HCT116 (cell line): ENCODE data around the gene DACT3. TPM values are rescaled to one million over a fixed set of nuclear protein-coding genes. Genes with fewer than 3 reads are reported as not detected.
A peak's percentile ranks its signal among the peaks of the same experiment; 100 is the strongest.

Experiments
- ATAC-seq: fragments of 200-7000 bp; cut with Tn5 transposase; 2 replicates; pipeline ENCODE4 v1.9.1; 2020; ENCODE audit warnings: mild to moderate bottlenecking, moderate library complexity
- BruUV-seq: library from RNA; stranded (reverse); fragments of 400-500 nt; replicated peaks from 2 replicates; lab custom pipeline; 2021; lab: Mats Ljungman, UMichigan
- CTCF ChIA-PET: fragments of 300-600 bp; sonication (Branson Sonifier 250); formaldehyde crosslinking; loops from one replicate; lab custom pipeline; 2021; ENCODE audit warnings: antibody characterized with exemption; lab: Charles Lee
- POLR2A ChIA-PET: fragments of 300-600, 350-600 bp; sonication (Branson Sonifier 250); formaldehyde crosslinking; loops from one replicate; lab custom pipeline; 2021; ENCODE audit warnings: antibody characterized with exemption; lab: Charles Lee
- RAD21 ChIA-PET, 2 experiments: fragments of 300-600 bp; sonication (Branson Sonifier 250); formaldehyde crosslinking; loops; one replicate each; lab custom pipeline; 2023; ENCODE audit warnings: low total read pairs in 2 of 2; ENCODE audit not compliant: uncharacterized antibody in 2 of 2, unreplicated experiment in 2 of 2, low non-redundant PET in 1 of 2; lab: Charles Lee
- DNase-seq: peaks from one replicate; pipeline ENCODE4 v3.0.0-alpha.2; 2010; ENCODE audit warnings: low read depth, low spot score
- H2AFZ ChIP-seq: fragments of 200-600 bp; shearing (Covaris generic), sonication (generic); 2 replicates; pipeline ENCODE4 v1.6.1; 2017; ENCODE audit warnings: low read depth, mixed run types, mixed read lengths, antibody characterized with exemption, low read length; ENCODE audit not compliant: poor library complexity, severe bottlenecking
- H3K27ac ChIP-seq: 2 replicates; pipeline ENCODE4 v1.5.1; 2012; ENCODE audit warnings: low read depth, low read length
- H3K27me3 ChIP-seq: fragments of 200-600 bp; sonication (generic); 2 replicates; pipeline ENCODE4 v1.6.1; 2016; ENCODE audit warnings: mixed run types, low read length, mixed read lengths; ENCODE audit not compliant: insufficient read depth
- H3K36me3 ChIP-seq, 2 experiments: fragments of 200-500 bp in 1 of 2; fragments of 200-600 bp in 1 of 2; sonication (Bioruptor generic) in 1 of 2; sonication (generic) in 1 of 2; 2 replicates each; pipeline versions ENCODE4 v1.5.1 to v1.6.1; 2014 to 2016; ENCODE audit warnings: low read length in 2 of 2, inconsistent platforms in 1 of 2, mixed read lengths in 1 of 2, mixed run types in 1 of 2; ENCODE audit not compliant: insufficient read depth in 2 of 2, control insufficient read depth in 1 of 2
- H3K4me1 ChIP-seq, 2 experiments: fragments of 200-600 bp in 1 of 2; sonication (generic) in 1 of 2; 2 replicates each; pipeline versions ENCODE4 v1.5.1 to v1.6.1; 2012 to 2017; ENCODE audit warnings: low read length in 2 of 2, inconsistent platforms in 1 of 2, mild to moderate bottlenecking in 1 of 2, mixed read lengths in 1 of 2, mixed run types in 1 of 2, moderate library complexity in 1 of 2; ENCODE audit not compliant: insufficient read depth in 2 of 2, control insufficient read depth in 1 of 2
- H3K4me2 ChIP-seq: fragments of 200-600 bp; sonication (generic); 2 replicates; pipeline ENCODE4 v1.6.1; 2017; ENCODE audit warnings: mixed run types, low read length, mixed read lengths
- H3K4me3 ChIP-seq, 2 experiments: fragments of 200-600 bp in 1 of 2; sonication (generic) in 1 of 2; replicated peaks in 1 of 2; 2 replicates each; pipeline ENCODE4 v1.5.1; 2011 to 2016; ENCODE audit warnings: low read length in 2 of 2, control low read depth in 1 of 2, low read depth in 1 of 2, mild to moderate bottlenecking in 1 of 2, mixed read lengths in 1 of 2, mixed run types in 1 of 2
- H3K79me2 ChIP-seq: fragments of 200-600 bp; sonication (generic); 2 replicates; pipeline ENCODE4 v1.6.1; 2017; ENCODE audit warnings: mild to moderate bottlenecking, mixed run types, low read length, moderate library complexity, mixed read lengths; ENCODE audit not compliant: insufficient read depth
- H3K9ac ChIP-seq: fragments of 200-600 bp; sonication (generic); 2 replicates; pipeline ENCODE4 v1.6.1; 2016; ENCODE audit warnings: low read length, mixed read lengths
- H3K9me2 ChIP-seq: fragments of 200-600 bp; sonication (generic), shearing (Covaris generic); 2 replicates; pipeline ENCODE4 v1.6.1; 2017; ENCODE audit warnings: mixed run types, mild to moderate bottlenecking, moderate library complexity; ENCODE audit not compliant: insufficient read depth
- H3K9me3 ChIP-seq, 2 experiments: fragments of 200-500 bp in 1 of 2; fragments of 200-600 bp in 1 of 2; sonication (Bioruptor generic) in 1 of 2; sonication (generic) in 1 of 2; 2 replicates each; pipeline ENCODE4 v1.6.1; 2014 to 2017; ENCODE audit warnings: low read length in 2 of 2, mixed read lengths in 2 of 2, inconsistent platforms in 1 of 2, low read depth in 1 of 2, mild to moderate bottlenecking in 1 of 2, mixed run types in 1 of 2, moderate library complexity in 1 of 2; ENCODE audit not compliant: control insufficient read depth in 1 of 2, insufficient read depth in 1 of 2
- H4K20me1 ChIP-seq: fragments of 200-600 bp; sonication (generic), shearing (Covaris generic); 2 replicates; pipeline ENCODE4 v1.6.1; 2017; ENCODE audit warnings: mixed run types, mild to moderate bottlenecking, moderate library complexity; ENCODE audit not compliant: insufficient read depth
- ATF3 ChIP-seq: IDR thresholded peaks from 2 replicates; pipeline ENCODE4 v1.6.1; 2012
- CBX3 ChIP-seq: IDR thresholded peaks from 2 replicates; pipeline ENCODE4 v1.6.1; 2012; ENCODE audit warnings: low read depth
- CEBPB ChIP-seq: IDR thresholded peaks from 2 replicates; pipeline ENCODE4 v1.6.1; 2012; ENCODE audit warnings: low read depth
- CTCF ChIP-seq, 3 experiments: fragments of 200-600 bp in 1 of 3; sonication (generic) in 1 of 3; IDR thresholded peaks in 2 of 3; conservative IDR thresholded peaks in 1 of 3; 2 replicates each; pipeline ENCODE4 v1.5.1; 2012 to 2017; ENCODE audit warnings: low read depth in 2 of 3, low read length in 2 of 3, antibody characterized with exemption in 1 of 3, borderline replicate concordance in 1 of 3, control low read depth in 1 of 3, mild to moderate bottlenecking in 1 of 3, mixed read lengths in 1 of 3, mixed run types in 1 of 3, moderate library complexity in 1 of 3; ENCODE audit not compliant: insufficient read depth in 1 of 3
- EGR1 ChIP-seq: IDR thresholded peaks from 2 replicates; pipeline ENCODE4 v1.6.1; 2012; ENCODE audit warnings: low read depth
- ELF1 ChIP-seq: IDR thresholded peaks from 2 replicates; pipeline ENCODE4 v1.6.1; 2012; ENCODE audit warnings: low read depth, borderline replicate concordance
- EZH2 ChIP-seq: fragments of 200-600 bp; sonication (generic); IDR thresholded peaks from 2 replicates; pipeline ENCODE4 v1.6.1; 2017; ENCODE audit warnings: antibody characterized with exemption, mixed run types
- EZH2phosphoT487 ChIP-seq: fragments of 200-600 bp; IDR thresholded peaks from 2 replicates; pipeline ENCODE4 v1.6.1; 2018; ENCODE audit warnings: antibody characterized with exemption, borderline replicate concordance
- FOSL1 ChIP-seq: IDR thresholded peaks from 2 replicates; pipeline ENCODE4 v1.6.1; 2012; ENCODE audit warnings: low read depth
- JUND ChIP-seq: IDR thresholded peaks from 2 replicates; pipeline ENCODE4 v1.6.1; 2012
- MAX ChIP-seq: IDR thresholded peaks from 2 replicates; pipeline ENCODE4 v1.6.1; 2012
- POLR2A ChIP-seq: IDR thresholded peaks from 2 replicates; pipeline ENCODE4 v1.7.0; 2011; ENCODE audit warnings: borderline replicate concordance; ENCODE audit not compliant: insufficient read depth, insufficient read length; ENCODE audit errors: extremely low read depth
- POLR2AphosphoS5 ChIP-seq: IDR thresholded peaks from 2 replicates; pipeline ENCODE4 v1.6.1; 2011; ENCODE audit warnings: mild to moderate bottlenecking, low read depth, low read length, moderate library complexity
- RAD21 ChIP-seq: IDR thresholded peaks from 2 replicates; pipeline ENCODE4 v1.6.1; 2012; ENCODE audit warnings: low read depth, mild to moderate bottlenecking
- REST ChIP-seq: IDR thresholded peaks from 2 replicates; pipeline ENCODE4 v1.6.1; 2012; ENCODE audit warnings: low read depth
- SIN3A ChIP-seq: IDR thresholded peaks from 2 replicates; pipeline ENCODE4 v1.6.1; 2012; ENCODE audit warnings: low read depth
- SP1 ChIP-seq: IDR thresholded peaks from 2 replicates; pipeline ENCODE4 v1.6.1; 2012; ENCODE audit warnings: low read depth
- TCF7L2 ChIP-seq: IDR thresholded peaks from 2 replicates; pipeline ENCODE4 v1.7.0; 2011; ENCODE audit warnings: borderline replicate concordance, inconsistent platforms; ENCODE audit not compliant: insufficient read depth, insufficient read length; ENCODE audit errors: extremely low read depth
- YY1 ChIP-seq: IDR thresholded peaks from 2 replicates; pipeline ENCODE4 v1.6.1; 2011; ENCODE audit warnings: low read length, low read depth, moderate library complexity, mild to moderate bottlenecking; ENCODE audit not compliant: insufficient replicate concordance; ENCODE audit errors: extremely low read depth
- ZNF274 ChIP-seq: fragments of 200-500 bp; sonication (Bioruptor generic); IDR thresholded peaks from 2 replicates; pipeline ENCODE4 v1.6.1; 2014; ENCODE audit warnings: mild to moderate bottlenecking, low read depth, low read length, inconsistent platforms
- intact Hi-C: fragments of 100-400 bp; cut with micrococcal nuclease; formaldehyde crosslinking; loops from 2 replicates; pipeline ENCODE4 v1.10.0; 2022
- total RNA-seq: library from RNA; stranded (reverse); gene quantifications from one replicate; pipeline ENCODE4 v1.2.1, GENCODE V29; 2021; ENCODE audit not compliant: unreplicated experiment

Gene DACT3
- total RNA-seq, 1 experiment from 2014 or later: 2.0 TPM

GRCh38 chr19:46601318-46602224 is 59.4 kb downstream of the DACT3 start, which contains the start of gene CALM3:
CALM3 (plus strand) TSS chr19:46601330; CDS start chr19:46601435, 105 bp downstream.
- H3K9me2 ChIP-seq: no peaks in the 10 kb centered on the region
- peak within 1 kb of the TSS; percentile 98 for H3K4me2 ChIP-seq
- H2AFZ ChIP-seq: no peak within 1 kb of the TSS
- H4K20me1 ChIP-seq: no peaks in the 10 kb centered on the region
- H3K27ac ChIP-seq: peak within 1 kb of the TSS; percentile 85
- ChIA-PET RAD21 (no interaction called here), POLR2A (interaction anchor here (1.1 to 1.9 kb wide), 4 partner anchors 10 to 113 kb away, joined by 3 to 8 read pairs (median 6); no protein-coding TSS in a partner anchor), CTCF (interaction anchor here (1.3 to 4.5 kb wide), 6 partner anchors 12 to 153 kb away, joined by 4 to 15 read pairs (median 6); no protein-coding TSS in a partner anchor)
- TSS peak; percentile 74 for BruUV-seq
- H3K27me3 ChIP-seq: no peaks in the 10 kb centered on the region
- peak within 1 kb of the TSS; percentile 98 for H3K9ac ChIP-seq
- no peaks in the 10 kb centered on the region for H3K9me3 ChIP-seq
- H3K36me3 ChIP-seq: peaks cover 7 to 15% of the 10 kb centered on the region in 2 experiments; a peak in 3 of 4 replicates
- no peak for DNase-seq
- peak within 1 kb of the TSS; percentile 91 to 94 for H3K4me3 ChIP-seq
- no peak for ATAC-seq
- intact Hi-C loops: no loop called here
- H3K4me1 ChIP-seq: peaks cover 14 to 27% of the 10 kb centered on the region in 2 experiments
- peaks cover 54% of the 10 kb centered on the region for H3K79me2 ChIP-seq
- TF ChIP-seq CTCF (IDR thresholded peaks at IDR 0.05 in 2 of 3, conservative IDR thresholded peaks at IDR 0.05 in 1 of 3; ENCODE audit: borderline replicate concordance in 1 of 3, insufficient read depth in 1 of 3, low read depth in 2 of 3, low read length in 2 of 3) (no peak), CEBPB (no peak), FOSL1 (no peak), ZNF274 (no peak), CBX3 (no peak), EZH2phosphoT487 (no peak), TCF7L2 (peak; percentile 5), ELF1 (no peak), SP1 (no peak), RAD21 (no peak), POLR2A (peak; percentile 75), EZH2 (no peak), YY1 (no peak), REST (no peak), MAX (no peak), ATF3 (no peak), EGR1 (no peak), JUND (no peak), SIN3A (peak; percentile 56; the same call in 1 of the 2 replicates), POLR2AphosphoS5 (peak; percentile 78)
